Stimulated activated CD4-positive, alpha-beta T cell treated with anti-CD3 and anti-CD28 coated beads, Interleukin-4, amount 100 ng/mL, for 4 hours (primary cell): Measurements from ENCODE around the gene PIP4K2C.
"Not testable (repeated sequence)": the region's sequence is repeated elsewhere in the genome, so short reads cannot be mapped to it uniquely, and the experiment has no call there.

Experiments used
- DNase-seq, 2 experiments: peaks; one replicate each; pipeline ENCODE4 v3.0.0-alpha.2; 2020

Gene PIP4K2C

GRCh38 chr12:57586128-57586527, 4.9 kb upstream of the PIP4K2C start:
- no peak for DNase-seq

GRCh38 chr12:57586832-57587429, 4.1 kb upstream of the PIP4K2C start:
- DNase-seq = no peak

GRCh38 chr12:57588951-57589610, 1.9 kb upstream of the PIP4K2C start:
- DNase-seq = not testable (repeated sequence)

- DNase-seq = no peak
Observed at GRCh38 chr12:57590479-57590863, 521 bp upstream of the PIP4K2C start.

GRCh38 chr12:57591782-57592325, 862 bp downstream of the PIP4K2C start:
- no peak for DNase-seq

- no peak for DNase-seq
Observed at GRCh38 chr12:57592551-57593165, 1.7 kb downstream of the PIP4K2C start.

GRCh38 chr12:57593187-57593586, 2.2 kb downstream of the PIP4K2C start:
- DNase-seq = no peak

- DNase-seq = no peak
Observed at GRCh38 chr12:57600395-57600794, 9.4 kb downstream of the PIP4K2C start.

GRCh38 chr12:57602544-57602943, 11.6 kb downstream of the PIP4K2C start:
- DNase-seq = no peak

- no peak for DNase-seq
Observed at GRCh38 chr12:57603324-57603723, 12.3 kb downstream of the PIP4K2C start.

GRCh38 chr12:57603815-57604453, 12.9 kb downstream of the PIP4K2C start:
- no peak for DNase-seq

- DNase-seq = peak in 1 of 2 experiments; percentile 22
Observed at GRCh38 chr12:57604454-57604991, 13.5 kb downstream of the PIP4K2C start, which contains the start of gene DTX3. Gene DTX3 (plus strand): TSS chr12:57604824. CDS start chr12:57606518, 1,694 bp downstream.

- no peak for DNase-seq
Observed at GRCh38 chr12:57604992-57605810, 14.2 kb downstream of the PIP4K2C start.

GRCh38 chr12:57605811-57606311, 14.9 kb downstream of the PIP4K2C start:
- no peak for DNase-seq

- no peak for DNase-seq
Observed at GRCh38 chr12:57606399-57606798, 15.4 kb downstream of the PIP4K2C start.

GRCh38 chr12:57606821-57607220, 15.8 kb downstream of the PIP4K2C start:
- no peak for DNase-seq

- no peak for DNase-seq
Observed at GRCh38 chr12:57607958-57608663, 17.1 kb downstream of the PIP4K2C start.

- DNase-seq = no peak
Observed at GRCh38 chr12:57609101-57609780, 18.2 kb downstream of the PIP4K2C start.

GRCh38 chr12:57609781-57610553, 19.0 kb downstream of the PIP4K2C start:
- no peak for DNase-seq

- DNase-seq = no peak
Observed at GRCh38 chr12:57610554-57611107, 19.6 kb downstream of the PIP4K2C start.
